ENCODE measurements around the gene KCNA5.

Gene KCNA5

DNA sequence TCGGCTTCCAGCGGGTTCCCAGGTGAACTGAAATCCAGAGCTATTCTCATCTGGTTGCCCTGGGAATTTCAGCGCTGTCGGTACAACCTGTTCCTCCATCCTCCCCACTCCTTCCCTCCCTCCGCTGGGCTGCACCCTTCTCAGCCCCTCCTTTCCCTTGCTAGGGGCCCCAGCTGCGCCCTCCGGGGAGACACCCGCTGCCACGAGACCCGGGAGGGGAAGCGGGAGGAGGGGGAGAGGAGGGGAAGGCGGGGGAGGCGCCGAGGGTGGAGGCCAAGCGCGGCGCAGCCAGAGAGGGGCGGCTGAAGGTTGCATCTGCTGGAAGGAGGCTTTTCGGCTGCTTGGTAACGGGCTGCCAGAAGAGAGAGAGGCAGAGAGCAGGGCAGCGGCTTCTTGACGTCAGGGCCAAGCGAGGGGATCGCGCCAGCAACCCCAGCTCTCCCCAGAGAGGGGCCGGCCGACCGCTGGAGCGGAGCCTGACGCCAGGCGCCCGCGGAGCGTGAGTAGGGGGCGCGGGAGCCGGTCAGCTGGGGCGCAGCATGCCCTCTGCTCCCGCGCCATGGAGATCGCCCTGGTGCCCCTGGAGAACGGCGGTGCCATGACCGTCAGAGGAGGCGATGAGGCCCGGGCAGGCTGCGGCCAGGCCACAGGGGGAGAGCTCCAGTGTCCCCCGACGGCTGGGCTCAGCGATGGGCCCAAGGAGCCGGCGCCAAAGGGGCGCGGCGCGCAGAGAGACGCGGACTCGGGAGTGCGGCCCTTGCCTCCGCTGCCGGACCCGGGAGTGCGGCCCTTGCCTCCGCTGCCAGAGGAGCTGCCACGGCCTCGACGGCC lies at the start of gene KCNA5:
TSS of gene KCNA5 (plus strand) at position 291 of the 831 bp plus-strand sequence. CDS start at position 560, 269 bp downstream.
- DNase-seq (ENCODE audit: low read depth), result no peak

DNA sequence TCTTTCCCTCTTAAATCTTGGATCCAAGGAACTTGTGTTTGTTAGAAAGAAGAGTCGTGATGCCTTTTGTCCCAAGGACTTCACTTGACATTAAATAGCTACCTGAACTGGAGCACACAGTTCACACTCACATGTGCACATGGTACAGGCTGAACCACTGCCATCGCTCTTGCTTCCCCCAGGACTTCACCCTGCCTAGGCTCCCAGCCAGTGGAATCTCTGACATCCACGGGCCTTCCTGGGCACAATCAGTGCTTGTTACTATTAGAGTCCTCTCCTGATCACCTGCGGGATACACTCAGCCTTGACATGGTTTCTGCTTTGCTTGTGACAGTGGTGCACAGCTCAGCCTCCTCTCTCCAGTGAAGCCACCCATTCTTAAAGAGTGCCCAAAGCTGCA lies 49.1 kb upstream of the KCNA5 start:
- no peak for DNase-seq (ENCODE audit: low read depth)

DNA sequence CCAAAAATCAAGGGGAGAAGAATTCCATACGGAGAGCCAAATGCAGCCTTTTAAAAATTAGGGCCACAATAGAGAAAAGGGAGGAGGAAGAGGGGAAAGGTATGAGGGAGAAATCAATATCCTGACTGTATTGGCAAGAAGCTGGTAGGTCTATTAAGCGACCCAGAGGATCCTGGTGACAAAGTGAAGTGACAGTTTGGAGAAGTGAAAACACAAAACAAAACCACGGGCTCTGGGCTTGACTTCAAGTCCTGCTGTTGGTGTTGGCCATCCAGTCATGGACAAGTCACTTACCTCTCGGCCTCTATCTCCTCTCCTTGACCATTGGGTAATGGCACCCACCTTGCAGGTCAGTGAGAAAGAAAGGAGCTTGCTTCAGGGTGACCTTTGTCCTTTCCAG lies 47.0 kb upstream of the KCNA5 start:
- DNase-seq (ENCODE audit: low read depth), result no peak

DNA sequence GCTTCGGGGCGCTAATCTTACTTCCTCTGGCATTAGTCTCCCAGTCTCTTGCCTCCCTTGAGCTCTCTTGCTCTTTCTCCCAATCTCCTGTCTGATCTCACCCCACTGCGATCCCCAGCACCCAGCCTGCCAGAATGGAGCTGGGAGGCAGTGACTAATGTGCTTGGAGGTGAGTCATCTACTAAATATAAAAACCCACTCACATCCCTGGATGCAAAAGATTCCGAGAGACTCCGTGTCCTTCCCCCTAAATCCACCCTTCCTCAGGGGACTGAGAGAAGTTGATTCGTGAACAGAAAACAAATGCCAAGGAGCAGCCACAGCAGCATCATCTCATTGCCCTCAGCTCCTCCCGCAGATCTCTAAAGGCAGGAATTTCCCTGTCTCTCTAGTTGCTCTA lies 45.7 kb upstream of the KCNA5 start:
- DNase-seq (ENCODE audit: low read depth), result no peak

DNA sequence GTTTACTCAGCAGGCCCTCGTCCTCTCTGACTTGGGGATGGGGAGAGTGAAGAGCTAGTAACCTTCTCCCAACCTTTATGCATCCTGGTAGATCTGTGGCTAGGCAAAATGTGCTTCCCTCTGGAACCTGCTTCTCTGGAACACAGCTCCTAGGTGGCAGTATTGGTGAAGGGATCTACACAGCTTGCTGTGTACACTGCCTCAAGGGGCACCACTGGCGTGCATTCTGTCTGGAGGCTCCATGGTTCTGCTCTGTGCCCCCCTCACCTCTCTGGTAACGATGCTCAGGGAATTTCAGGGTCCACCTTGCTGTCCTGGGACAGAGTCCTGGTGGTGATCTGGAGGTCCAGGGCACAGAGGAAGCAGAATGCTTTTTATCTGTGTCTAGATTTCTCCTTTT lies 43.5 kb upstream of the KCNA5 start:
- no peak for DNase-seq (ENCODE audit: low read depth)

DNA sequence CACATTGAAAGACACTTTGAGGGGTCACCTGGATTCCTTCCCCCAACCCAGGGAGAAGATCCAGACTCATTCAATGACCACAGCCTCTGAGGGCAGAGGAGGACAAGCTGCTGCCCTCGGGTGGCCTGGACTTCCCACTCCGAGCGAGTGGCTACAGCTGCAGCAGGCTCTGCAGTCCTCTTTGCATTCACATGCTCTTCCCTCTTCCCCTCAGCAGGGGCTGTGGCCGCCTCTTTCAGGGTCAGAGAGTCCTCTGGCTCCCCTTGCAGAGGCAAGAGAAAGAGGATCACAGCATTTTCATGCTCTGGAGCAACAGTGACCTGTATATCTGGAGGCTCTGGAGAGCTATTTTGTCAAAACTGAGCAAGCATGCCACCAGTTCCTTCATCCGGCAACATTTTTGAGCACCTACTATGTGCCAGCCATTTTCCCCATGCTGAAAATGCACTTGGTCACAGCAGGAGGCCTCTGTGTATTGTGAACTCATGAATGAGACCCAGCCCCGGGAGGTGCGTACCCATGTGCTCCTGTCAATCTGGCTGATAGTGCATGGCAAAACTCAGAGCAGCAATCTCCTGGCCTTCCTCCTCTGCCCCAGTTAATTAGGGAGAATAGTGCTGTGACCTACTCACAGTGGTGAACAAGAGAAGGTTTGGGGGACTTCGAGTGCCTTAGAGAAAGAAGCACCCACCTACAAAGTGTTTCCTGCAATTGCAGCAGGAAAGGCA lies 42.9 kb upstream of the KCNA5 start:
- no peak for DNase-seq (ENCODE audit: low read depth)

DNA sequence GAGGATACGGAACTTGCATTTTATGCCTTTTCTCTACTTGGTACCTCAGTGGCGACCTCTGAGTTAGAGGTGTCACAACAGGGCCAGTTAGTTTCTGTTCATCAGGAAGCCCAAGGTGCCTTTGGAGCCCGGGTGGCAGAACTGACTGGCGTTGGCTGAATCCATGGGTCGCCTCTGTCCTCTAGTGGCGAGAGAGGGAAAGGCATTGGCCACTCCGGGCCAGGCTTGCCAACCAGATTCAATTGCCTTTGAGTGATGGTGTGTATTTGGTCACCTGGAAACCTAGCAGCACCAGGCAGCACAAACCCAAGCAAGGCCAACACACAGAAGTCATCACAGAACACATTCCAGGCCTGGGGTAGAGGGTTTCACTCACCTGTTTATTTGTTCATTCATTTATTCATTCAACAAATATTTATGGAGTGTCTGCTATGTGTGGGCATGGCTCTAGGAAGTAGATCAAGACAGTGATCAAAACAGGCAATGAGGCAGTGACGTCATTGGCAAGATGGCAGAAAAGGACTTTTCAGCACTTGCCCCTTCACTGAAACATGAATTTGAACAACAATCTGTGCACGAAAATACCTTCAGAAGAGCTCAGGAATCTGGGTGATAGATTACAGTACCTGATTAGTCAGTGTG lies 40.5 kb upstream of the KCNA5 start:
- no peak for DNase-seq (ENCODE audit: low read depth)

DNA sequence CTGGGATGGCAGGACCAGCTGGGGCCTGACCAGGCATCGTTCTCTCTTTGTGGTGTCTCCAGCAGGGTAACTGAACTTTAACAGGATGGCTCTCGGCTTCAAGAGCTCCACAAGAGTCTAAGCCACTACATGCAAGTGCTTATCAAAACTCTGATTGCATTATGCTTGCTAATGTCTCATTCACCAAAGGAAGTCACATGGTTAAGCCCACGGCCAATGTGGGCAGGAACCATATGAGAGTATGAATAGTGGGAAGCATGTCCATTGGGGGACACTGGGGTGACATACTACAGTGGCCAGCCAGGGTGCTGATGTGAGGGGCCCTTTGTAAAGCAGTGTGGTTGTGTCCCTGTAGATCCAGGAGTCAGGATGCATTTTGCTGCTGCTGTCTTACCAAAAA lies 35.0 kb upstream of the KCNA5 start:
- DNase-seq (ENCODE audit: low read depth), result no peak

DNA sequence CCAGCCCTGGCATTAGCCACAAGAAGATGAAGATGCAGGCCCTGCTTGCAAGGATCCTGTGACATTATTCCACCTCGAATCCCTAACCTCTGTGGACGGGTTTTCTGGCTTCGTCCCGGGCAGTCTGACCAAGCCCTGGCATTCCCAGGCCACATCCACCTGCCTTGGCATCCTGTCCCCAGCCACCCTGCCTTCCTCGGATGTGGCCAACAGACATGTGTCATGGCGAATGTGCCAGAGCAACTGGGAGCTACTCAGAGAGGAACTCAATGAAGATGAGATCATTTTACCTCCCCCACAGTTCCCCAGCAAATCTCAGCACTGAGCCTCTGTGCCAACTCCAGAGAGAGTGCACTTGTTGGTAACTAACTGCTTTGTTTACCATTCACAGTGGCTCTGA lies 33.5 kb upstream of the KCNA5 start:
- DNase-seq (ENCODE audit: low read depth), result no peak

DNA sequence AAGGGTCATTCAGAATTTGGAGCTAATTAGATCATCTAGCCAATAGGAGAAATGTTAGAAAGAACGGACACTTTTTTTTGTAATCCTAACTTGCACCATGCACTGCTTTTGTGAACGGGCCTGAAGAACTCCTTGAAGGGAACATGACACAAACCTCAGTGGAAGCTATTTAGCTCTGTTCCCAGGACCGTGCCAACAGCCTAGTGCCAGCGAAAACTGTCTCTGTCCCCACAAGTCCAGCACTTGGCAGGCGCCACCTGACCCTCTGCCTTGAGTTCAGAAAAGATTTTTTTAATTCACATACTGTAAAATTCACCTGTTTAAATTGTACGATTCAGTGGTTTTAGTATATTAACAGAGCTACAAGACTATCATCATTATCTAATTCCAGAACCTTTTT lies 31.3 kb upstream of the KCNA5 start:
- DNase-seq (ENCODE audit: low read depth), result no peak

DNA sequence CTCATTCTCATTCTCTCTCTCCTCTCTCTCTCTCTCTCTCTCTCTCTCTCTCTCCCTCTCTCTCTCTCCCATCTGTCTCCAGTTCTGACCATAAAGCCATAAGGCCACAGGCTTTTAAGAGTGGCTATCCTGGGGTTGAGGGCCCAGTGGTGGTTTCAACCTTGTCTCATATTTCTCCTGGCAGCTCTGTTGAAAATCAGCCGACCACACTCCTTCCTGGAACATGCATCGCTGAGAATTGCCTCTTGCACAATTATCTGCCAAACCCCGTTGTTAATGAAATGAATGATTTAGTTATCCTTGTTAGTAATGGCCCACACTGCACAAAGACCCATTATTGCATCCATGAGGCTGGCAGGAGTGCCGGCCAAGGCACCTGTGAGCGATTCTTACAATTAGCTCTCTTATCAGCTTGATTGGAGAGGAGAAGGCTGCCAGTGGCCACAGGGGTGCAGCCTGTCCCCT lies 30.4 kb upstream of the KCNA5 start:
- no peak for DNase-seq (ENCODE audit: low read depth)

DNA sequence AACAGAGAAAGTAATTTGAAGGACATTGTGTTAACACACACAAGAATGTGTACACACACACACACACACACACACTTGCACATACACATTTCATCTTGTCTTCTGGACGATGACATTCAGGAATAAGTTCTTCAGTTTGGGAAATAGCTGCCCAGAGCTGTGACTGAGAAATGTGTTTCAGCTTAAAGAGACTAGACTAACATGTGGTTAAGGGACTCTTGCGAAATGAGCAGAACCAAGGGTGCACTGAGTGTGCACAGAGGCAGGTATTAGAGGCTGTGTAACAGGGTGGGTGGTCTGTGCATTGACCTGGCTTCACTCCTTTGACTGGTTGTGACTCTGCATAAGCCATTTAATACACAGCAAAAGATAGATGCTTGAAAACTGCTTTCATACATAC lies 29.4 kb upstream of the KCNA5 start:
- no peak for DNase-seq (ENCODE audit: low read depth)

DNA sequence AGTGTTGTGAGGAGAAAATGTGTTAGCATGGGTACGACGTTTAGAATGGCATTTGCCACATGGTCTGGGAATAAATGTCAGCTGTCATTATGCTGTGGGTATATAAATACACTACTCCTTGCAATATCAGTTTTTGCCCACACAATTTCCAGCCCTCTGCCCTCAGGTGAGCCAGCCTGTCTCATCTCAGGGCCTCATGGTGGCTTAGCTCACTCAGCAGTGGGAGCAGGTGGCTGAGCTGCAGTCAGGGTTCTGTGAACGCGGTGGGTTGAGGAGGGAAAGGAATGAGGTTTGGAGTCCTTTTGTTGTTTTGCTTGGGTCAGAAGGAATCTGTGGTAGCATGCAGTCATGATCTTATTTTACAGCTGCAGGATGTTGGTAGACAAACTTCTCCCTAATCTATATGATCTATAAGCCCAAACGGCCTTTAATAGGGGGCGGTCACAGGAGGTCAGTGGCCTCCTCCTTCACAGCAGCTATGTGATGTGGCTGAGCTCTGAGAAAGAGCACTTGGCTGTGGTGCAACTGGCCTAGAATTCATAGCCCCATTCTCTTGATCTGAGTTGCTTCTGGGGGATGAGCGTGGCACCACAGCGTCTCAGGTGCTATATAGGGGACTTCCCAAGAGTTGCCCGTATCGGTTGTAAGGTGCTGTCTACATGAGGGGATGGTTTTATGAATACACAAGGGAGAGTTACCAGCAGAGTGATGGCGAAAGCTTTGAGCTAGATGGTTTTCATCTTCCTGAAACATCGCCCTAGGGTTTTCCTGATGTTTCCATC lies 27.8 kb upstream of the KCNA5 start:
- no peak for DNase-seq (ENCODE audit: low read depth)

DNA sequence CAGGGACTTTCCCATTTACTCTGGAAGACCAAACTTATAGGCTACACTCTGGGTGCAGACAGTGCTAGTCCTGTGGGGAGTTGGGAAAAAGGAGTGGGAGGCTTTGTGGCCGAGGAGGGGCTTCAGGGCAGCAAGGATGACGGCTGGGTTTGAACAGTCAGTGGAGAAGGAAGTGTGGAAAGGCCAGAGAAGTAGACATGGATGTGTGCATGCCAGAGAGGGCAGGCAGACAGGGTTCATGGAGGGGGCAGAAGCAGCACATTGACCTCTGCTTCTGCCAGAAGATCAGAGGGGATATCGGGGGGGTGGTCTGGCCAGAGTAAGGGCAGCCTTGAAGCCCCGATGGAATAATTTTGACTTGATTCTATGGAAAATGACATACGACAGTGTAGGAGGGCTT lies 27.2 kb upstream of the KCNA5 start:
- DNase-seq (ENCODE audit: low read depth), result no peak

DNA sequence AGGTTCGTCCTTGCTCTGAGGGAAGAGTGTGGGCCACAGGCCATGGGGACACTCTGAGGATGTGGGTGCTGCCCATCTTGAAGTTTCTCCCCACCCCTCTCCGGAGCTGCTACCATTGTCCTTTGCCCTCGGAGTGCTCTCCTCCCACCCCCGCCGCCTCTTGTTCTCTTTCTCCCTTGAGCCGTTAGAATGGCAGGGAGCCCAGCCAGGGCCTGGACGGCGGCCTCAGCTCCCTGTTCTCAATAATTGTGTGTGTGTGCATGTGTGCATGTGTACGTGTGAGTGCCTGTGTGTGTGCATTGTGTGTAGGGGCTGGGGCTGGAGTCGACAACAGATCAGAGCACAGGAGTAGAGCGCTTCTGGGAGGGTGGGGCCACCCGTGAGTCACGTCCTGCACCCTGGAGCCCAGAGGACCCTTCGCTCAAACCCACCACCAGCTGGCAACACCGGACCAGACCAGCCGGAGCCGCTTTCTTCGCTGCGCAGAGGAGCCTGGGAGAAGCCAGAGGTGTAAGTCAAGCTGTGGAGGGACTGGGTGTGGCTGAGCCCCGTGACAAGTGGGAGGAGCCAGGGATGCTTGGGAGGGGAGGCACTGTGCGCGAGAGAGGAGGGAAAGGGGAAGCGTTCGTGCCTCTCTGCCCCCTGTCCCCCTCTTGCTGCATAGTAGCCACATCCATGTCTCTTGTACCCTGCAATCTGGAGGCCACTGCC lies 25.9 kb upstream of the KCNA5 start:
- DNase-seq (ENCODE audit: low read depth), result no peak

DNA sequence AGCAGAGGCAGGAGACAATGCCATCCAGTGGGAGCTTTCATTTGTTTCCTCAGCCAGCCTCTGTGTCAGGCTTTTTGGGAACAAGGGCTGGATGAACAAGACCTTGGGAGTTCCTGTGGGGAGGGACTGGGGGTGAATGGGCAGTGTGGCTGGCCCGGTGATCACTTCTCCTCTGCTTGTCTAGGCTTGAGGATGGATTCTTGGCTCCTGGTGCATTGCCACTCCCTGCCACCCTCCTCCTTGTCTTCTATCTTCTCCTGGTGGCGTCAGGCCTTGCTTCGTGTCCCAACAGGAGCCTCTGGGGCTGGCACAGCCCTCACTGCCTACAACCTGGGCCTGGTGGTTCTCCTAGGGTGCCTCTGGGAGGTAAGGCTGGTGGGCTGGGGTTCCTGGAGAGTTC lies 25.0 kb upstream of the KCNA5 start:
- no peak for DNase-seq (ENCODE audit: low read depth)

DNA sequence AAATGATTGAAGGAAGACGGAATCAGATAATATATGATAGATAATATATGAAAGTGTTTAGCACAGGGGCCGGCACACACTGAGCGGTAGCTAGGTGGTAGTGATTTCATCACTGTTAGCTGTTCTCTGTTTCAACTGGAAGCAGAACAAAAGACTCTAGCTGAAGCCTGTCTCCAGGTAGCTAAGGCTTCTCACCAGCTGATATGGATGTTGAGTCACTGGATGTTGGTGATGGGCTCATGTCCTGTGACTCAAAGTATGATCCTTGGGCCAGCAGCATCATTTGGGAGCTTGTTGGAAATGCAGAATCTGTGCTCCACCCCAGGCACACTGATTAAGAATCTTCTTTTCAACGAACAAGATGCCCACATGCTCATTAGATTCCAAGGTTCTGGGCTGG lies 21.7 kb upstream of the KCNA5 start:
- no peak for DNase-seq (ENCODE audit: low read depth)

DNA sequence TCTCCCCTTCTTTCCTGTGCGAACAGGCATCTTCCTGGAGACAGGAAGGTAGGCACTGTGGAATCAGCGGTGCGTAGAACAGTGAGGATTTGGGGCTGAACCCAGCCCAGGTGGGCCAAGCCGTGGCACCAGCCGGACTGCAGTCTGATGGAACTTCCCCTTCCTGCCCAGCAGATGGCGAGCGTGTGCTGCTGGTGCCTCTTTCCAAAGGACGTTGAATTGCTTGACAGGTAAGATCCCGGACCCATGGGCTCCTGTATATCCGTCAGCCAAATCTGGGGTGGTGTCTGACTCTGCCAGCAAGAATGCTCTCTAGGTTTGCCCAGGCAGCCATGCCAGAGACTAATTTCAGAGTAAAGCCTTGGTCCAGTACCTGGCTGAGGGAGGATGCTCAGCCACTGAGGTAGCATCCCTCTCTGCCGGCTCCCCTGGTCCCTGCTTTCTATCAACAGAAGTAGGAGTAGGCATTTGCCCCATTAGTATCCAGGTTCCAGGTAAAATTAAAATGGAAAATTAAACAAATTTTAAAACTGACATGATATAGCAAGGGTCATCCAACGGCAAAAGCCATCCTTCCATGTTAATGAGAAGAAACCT lies 21.1 kb upstream of the KCNA5 start:
- no peak for DNase-seq (ENCODE audit: low read depth)

DNA sequence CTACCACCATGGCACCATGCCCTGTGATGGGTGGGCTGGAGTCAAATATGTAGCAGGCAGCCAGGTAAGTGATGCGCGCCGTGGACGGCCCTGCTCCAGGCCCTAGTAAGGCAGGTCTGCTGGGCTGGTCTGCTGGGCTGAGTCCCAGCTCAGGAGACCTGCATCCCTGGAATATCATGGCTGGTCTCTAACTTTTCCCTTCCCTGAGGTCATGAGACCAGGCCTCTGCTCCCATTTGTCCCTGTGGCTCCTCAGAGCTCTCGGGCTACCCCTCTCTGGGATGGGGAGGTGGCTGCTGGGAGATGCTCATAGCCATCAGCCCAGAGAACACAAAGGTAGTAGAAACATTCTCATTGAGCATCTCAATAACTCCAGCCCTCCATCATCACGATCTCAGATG lies 19.8 kb upstream of the KCNA5 start:
- DNase-seq (ENCODE audit: low read depth), result no peak

DNA sequence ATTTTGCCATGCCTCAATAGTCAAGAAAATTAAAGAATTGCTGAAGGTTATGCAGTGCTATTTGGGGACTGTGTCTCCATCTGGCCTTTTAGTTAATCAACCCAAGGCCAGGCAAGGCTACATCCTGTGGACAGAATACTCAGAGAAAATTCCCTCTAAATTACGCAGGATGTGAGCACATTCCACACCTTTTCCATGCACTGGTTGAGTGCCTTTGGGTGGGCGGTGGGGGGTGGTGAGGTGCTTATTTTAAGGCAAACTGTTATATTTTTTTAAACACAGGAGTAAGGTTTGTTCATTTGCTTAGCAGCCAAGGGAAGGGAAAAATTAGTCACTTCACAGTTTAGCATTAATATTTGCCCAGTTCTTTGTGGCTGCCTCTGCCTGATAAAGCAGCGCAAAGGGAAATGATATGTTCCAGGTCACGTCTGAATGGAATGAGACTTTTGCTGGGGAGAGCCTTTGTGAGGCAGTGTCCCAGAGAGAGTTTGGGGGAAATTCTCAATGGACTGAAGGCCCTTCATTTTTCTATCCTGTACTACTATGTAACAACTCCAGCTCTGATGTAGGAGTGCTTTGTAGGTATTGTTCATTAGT lies 17.2 kb upstream of the KCNA5 start:
- no peak for DNase-seq (ENCODE audit: low read depth)

Data from activated T-helper 1 cell treated with Interleukin-2 at 50 U/mL for 16 hours (primary cell).